OCI-LY7 (cell line): ENCODE measurements around the gene GDAP2. TPM values are rescaled to one million over a fixed set of nuclear protein-coding genes. Genes with fewer than 3 reads are reported as not detected.

ENCODE experiments used
- BruUV-seq: library from RNA; stranded (reverse); fragments of 400-500 nt; replicated peaks from 2 replicates; lab custom pipeline; 2021; lab: Mats Ljungman, UMichigan
- CTCF ChIA-PET: fragments of 300-600 bp; sonication (Branson Sonifier 250); formaldehyde crosslinking; loops from one replicate; lab custom pipeline; 2022; ENCODE audit warnings: antibody characterized with exemption; ENCODE audit not compliant: unreplicated experiment; lab: Charles Lee
- POLR2A ChIA-PET: fragments of 300-600 bp; sonication (Branson Sonifier 250); formaldehyde crosslinking; loops from one replicate; lab custom pipeline; 2022; ENCODE audit warnings: antibody characterized with exemption; lab: Charles Lee
- DNase-seq: peaks from one replicate; pipeline ENCODE4 v3.0.0-alpha.2; 2015; ENCODE audit warnings: low spot score
- H2AFZ ChIP-seq: fragments of 200-600 bp; sonication (generic), shearing (Covaris generic); 2 replicates; pipeline ENCODE4 v1.6.1; 2014; ENCODE audit warnings: mild to moderate bottlenecking, antibody characterized with exemption, low read length, moderate library complexity
- H3K27ac ChIP-seq: fragments of 200-600 bp; sonication (generic); 2 replicates; pipeline ENCODE4 v1.5.1; 2014; ENCODE audit warnings: mixed run types, low read depth, mild to moderate bottlenecking, moderate library complexity, low read length, inconsistent platforms; ENCODE audit not compliant: poor library complexity, severe bottlenecking
- H3K36me3 ChIP-seq: fragments of 200-600 bp; sonication (generic); 2 replicates; pipeline ENCODE4 v1.6.1; 2014; ENCODE audit warnings: mild to moderate bottlenecking, antibody characterized with exemption, low read length, moderate library complexity, mixed read lengths; ENCODE audit not compliant: insufficient read depth
- H3K4me1 ChIP-seq: fragments of 200-600 bp; sonication (generic); 2 replicates; pipeline ENCODE4 v1.5.1; 2014; ENCODE audit warnings: mild to moderate bottlenecking, low read length; ENCODE audit not compliant: insufficient read depth, poor library complexity, severe bottlenecking
- H3K4me2 ChIP-seq: fragments of 200-600 bp; sonication (generic); 2 replicates; pipeline ENCODE4 v1.6.1; 2014; ENCODE audit warnings: mild to moderate bottlenecking, low read length
- H3K4me3 ChIP-seq: fragments of 200-600 bp; sonication (generic); 2 replicates; pipeline ENCODE4 v1.5.1; 2014; ENCODE audit warnings: mild to moderate bottlenecking, low read depth, low read length; ENCODE audit not compliant: poor library complexity, severe bottlenecking
- H3K79me2 ChIP-seq: fragments of 200-600 bp; sonication (generic); 2 replicates; pipeline ENCODE4 v1.6.1; 2016; ENCODE audit warnings: low read depth, mild to moderate bottlenecking, low read length, moderate library complexity, mixed read lengths; ENCODE audit not compliant: insufficient read depth
- H3K9me2 ChIP-seq: fragments of 200-600 bp; sonication (generic); 2 replicates; pipeline ENCODE4 v1.6.1; 2016; ENCODE audit warnings: mild to moderate bottlenecking, low read length, mixed read lengths; ENCODE audit not compliant: insufficient read depth
- H3K9me3 ChIP-seq: fragments of 200-600 bp; sonication (generic); 2 replicates; pipeline ENCODE4 v1.6.1; 2014; ENCODE audit warnings: mild to moderate bottlenecking, mixed run types, low read length, mixed read lengths
- H4K20me1 ChIP-seq: fragments of 200-600 bp; sonication (generic); 2 replicates; pipeline ENCODE4 v1.6.1; 2014; ENCODE audit warnings: mild to moderate bottlenecking, antibody characterized with exemption, low read length, moderate library complexity, mixed read lengths; ENCODE audit not compliant: insufficient read depth
- EZH2phosphoT487 ChIP-seq: fragments of 200-600 bp; sonication (generic); IDR thresholded peaks from 2 replicates; pipeline ENCODE4 v1.6.1; 2018; ENCODE audit warnings: low read depth, borderline replicate concordance, mild to moderate bottlenecking, mixed run types, antibody characterized with exemption, low read length, moderate library complexity, mixed read lengths
- intact Hi-C: fragments of 100-400 bp; cut with micrococcal nuclease; formaldehyde crosslinking; loops from one replicate; pipeline ENCODE4 v1.10.0; 2022; ENCODE audit not compliant: unreplicated experiment
- total RNA-seq, 2 experiments: library from RNA; depleted of rRNA in 1 of 2; stranded (reverse); fragments of >200 nt in 1 of 2; shearing (Covaris generic) in 1 of 2; gene quantifications; 2 replicates each; pipeline ENCODE4 v1.2.3, GENCODE V29; 2014 to 2022
- TF ChIP-seq, protein P1 (sequence below): fragments of 200-600 bp; sonication (generic); conservative IDR thresholded peaks from 2 replicates; pipeline ENCODE4 v1.5.1; 2014; ENCODE audit warnings: mild to moderate bottlenecking, antibody characterized with exemption, low read length, moderate library complexity, mixed read lengths

GDAP2 gene
- total RNA-seq, 2 experiments from 2014 or later, result 13.9 to 26.8 TPM

DNA sequence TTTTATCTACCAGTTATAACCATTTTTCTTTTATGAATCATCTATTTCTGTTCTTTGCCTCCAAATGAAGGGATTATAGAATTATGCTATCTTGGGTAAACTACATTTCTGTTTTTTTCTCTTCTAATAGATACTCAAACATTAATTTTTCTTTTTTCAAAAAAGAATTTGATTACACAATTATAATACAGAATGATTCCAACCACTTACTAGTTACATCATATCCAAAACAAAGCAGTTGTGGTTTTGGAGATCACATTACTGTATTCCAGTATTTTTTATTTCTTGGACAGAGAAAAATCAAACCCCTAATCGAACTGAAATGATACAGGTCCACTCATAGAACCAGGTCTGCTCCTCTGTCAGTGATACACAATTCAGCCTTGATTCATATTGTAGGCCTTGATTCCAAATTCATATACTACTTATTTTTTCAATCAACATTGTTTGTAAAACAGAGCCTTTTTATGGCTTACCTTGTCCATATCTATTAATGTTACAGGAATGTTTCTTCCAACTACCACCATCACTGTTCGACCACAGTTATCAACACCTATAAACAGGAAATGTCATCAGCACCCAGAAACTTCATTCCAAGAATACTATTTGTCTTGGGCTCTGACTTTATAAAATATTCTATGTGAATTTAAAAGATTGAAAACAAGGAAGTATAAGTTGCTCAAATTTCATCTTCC, 43.2 kb downstream of the GDAP2 start:
- TF ChIP-seq, protein P1, sequence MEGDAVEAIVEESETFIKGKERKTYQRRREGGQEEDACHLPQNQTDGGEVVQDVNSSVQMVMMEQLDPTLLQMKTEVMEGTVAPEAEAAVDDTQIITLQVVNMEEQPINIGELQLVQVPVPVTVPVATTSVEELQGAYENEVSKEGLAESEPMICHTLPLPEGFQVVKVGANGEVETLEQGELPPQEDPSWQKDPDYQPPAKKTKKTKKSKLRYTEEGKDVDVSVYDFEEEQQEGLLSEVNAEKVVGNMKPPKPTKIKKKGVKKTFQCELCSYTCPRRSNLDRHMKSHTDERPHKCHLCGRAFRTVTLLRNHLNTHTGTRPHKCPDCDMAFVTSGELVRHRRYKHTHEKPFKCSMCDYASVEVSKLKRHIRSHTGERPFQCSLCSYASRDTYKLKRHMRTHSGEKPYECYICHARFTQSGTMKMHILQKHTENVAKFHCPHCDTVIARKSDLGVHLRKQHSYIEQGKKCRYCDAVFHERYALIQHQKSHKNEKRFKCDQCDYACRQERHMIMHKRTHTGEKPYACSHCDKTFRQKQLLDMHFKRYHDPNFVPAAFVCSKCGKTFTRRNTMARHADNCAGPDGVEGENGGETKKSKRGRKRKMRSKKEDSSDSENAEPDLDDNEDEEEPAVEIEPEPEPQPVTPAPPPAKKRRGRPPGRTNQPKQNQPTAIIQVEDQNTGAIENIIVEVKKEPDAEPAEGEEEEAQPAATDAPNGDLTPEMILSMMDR, result no peak
- no peak for TF ChIP-seq EZH2phosphoT487
- H3K4me1 ChIP-seq, result no peaks in the 10 kb centered on the region
- H3K79me2 ChIP-seq, result no peaks in the 10 kb centered on the region
- ChIA-PET CTCF (no interaction called here), POLR2A (interaction anchor here (0.6 kb wide), 1 partner anchor 1744 kb away, joined by 4 read pairs; no protein-coding TSS in a partner anchor)
- H3K36me3 ChIP-seq, result peaks cover 3% of the 10 kb centered on the region; the same call in 1 of the 2 replicates
- no peak overlapping the region for H3K4me2 ChIP-seq
- H4K20me1 ChIP-seq, result no peaks in the 10 kb centered on the region
- BruUV-seq, result no TSS peak
- no peak for DNase-seq
- H3K9me2 ChIP-seq, result no peaks in the 10 kb centered on the region
- H3K9me3 ChIP-seq, result no peaks in the 10 kb centered on the region
- H2AFZ ChIP-seq, result no peak overlapping the region
- no peak overlapping the region for H3K4me3 ChIP-seq
- H3K27ac ChIP-seq, result no peak overlapping the region
- intact Hi-C loops, result no loop called here

DNA sequence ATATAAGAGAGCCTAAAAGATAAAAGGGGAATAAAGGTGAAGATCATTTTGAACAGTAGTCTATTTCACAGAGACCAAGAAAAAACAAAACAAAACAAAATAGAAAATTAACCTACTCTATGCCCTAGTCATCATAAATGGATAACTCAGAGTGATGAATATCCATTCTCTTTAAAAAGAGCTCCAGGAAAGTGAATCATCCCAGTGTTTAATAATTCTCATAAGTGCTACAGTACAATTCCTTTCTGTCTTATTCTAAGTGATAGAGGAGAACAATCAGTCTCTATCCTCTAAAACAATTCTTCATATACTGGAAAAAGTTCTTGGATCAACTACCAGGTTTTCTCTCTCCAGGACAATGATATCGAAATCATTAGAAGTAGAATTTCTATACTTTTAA, 45.8 kb downstream of the GDAP2 start:
- DNase-seq, result no peak
- H3K36me3 ChIP-seq, result no peaks in the 10 kb centered on the region
- H3K4me3 ChIP-seq, result no peak overlapping the region
- H3K9me2 ChIP-seq, result no peaks in the 10 kb centered on the region
- H3K4me1 ChIP-seq, result no peaks in the 10 kb centered on the region
- H4K20me1 ChIP-seq, result no peaks in the 10 kb centered on the region
- H3K4me2 ChIP-seq, result no peak overlapping the region
- CTCF ChIA-PET, result no interaction called here
- TF ChIP-seq, protein P1, result no peak
- TF ChIP-seq EZH2phosphoT487, result no peak
- H3K9me3 ChIP-seq, result no peaks in the 10 kb centered on the region
- H3K27ac ChIP-seq, result no peak overlapping the region
- no TSS peak for BruUV-seq
- no peak overlapping the region for H2AFZ ChIP-seq
- no peaks in the 10 kb centered on the region for H3K79me2 ChIP-seq
- intact Hi-C loops, result no loop called here
- POLR2A ChIA-PET, result no interaction called here

DNA sequence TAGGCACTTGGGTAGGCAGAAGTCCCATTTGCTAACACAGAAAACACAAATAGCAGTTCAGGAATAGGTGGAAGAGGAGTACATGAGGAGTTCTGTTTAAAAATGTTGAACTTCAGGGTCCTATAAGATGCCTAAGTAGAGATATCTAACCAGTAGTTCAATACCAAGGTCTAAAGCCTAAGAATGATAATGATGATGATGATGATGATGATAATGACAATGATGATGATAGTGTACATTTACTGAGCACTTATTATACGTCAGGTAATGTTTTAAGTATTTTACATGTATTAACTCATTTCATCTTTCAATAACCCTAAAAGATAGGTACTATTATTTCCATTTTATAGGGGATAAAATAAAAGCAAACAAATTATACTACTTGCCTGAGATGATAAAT, 50.1 kb downstream of the GDAP2 start:
- DNase-seq, result no peak
- CTCF ChIA-PET, result no interaction called here
- Histone ChIP-seq H3K9me2 (no peaks in the 10 kb centered on the region), H3K9me3 (no peaks in the 10 kb centered on the region), H3K4me2 (no peak overlapping the region), H3K4me1 (no peaks in the 10 kb centered on the region), H3K79me2 (no peaks in the 10 kb centered on the region), H3K36me3 (peaks cover 22% of the 10 kb centered on the region), H2AFZ (no peak overlapping the region), H3K4me3 (no peak overlapping the region), H3K27ac (no peak overlapping the region), H4K20me1 (no peaks in the 10 kb centered on the region)
- no peak for TF ChIP-seq EZH2phosphoT487
- TF ChIP-seq, protein P1, result no peak
- no TSS peak for BruUV-seq
- intact Hi-C loops, result no loop called here
- POLR2A ChIA-PET, result interaction anchor here (2.3 kb wide), 1 partner anchor 17 kb away, joined by 8 read pairs; no protein-coding TSS in a partner anchor
